Colon (tissue), 2 donors: ENCODE results near the gene ARHGAP22.

ENCODE experiments used
- FAIRE-seq: peaks from 2 replicates; lab custom pipeline; 2012; peaks lifted over from hg19 to GRCh38; lab: Jason Lieb, UNC
- donor health status: control.
- donor health status: control.

Gene ARHGAP22

DNA sequence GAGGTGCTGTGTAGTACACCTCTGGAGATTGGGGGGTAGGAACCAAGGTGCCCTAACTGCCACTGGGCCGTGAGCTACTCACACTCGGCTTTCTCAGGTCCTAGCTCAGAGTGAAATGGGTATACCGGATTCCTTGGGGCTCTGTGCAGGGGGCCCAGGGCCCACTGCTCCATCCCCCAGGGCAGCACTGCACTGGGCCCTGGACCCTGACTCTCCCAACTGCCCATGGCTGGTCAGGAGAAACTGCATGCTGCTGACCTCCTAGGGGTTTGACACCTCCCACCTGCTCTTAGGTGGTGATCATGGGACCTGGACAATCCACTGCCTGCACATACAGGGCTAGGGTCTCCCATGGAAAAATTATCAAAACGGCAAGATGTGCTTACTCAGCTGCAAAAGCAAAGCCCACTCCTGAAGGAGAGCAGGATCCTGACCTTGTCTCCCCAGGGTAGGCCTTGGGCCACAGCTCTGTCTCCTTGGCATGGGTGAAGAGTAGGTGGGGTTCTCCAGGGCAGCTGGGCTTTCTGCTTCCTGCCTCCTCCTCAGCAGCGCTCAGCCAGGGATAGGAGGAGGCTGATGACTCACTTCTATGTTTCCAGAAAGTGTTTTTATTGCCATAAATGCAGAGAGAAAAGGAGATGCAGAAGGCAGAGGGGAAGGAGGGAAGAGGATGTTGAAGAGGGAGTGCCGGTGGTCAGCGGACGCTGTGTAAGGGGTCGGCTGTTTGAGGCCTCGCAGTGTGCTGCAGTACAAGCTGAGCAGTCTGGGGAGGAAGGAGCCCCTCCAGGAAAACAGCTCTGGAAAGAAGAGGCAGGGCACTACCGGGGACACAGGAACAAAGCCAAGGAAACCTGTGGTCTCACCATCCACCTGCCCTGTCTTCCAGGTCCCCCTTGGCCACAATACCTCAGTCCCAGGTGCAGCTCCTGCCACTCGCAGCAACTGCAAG, 107.8 kb downstream of the ARHGAP22 start:
- FAIRE-seq, result no peak

DNA sequence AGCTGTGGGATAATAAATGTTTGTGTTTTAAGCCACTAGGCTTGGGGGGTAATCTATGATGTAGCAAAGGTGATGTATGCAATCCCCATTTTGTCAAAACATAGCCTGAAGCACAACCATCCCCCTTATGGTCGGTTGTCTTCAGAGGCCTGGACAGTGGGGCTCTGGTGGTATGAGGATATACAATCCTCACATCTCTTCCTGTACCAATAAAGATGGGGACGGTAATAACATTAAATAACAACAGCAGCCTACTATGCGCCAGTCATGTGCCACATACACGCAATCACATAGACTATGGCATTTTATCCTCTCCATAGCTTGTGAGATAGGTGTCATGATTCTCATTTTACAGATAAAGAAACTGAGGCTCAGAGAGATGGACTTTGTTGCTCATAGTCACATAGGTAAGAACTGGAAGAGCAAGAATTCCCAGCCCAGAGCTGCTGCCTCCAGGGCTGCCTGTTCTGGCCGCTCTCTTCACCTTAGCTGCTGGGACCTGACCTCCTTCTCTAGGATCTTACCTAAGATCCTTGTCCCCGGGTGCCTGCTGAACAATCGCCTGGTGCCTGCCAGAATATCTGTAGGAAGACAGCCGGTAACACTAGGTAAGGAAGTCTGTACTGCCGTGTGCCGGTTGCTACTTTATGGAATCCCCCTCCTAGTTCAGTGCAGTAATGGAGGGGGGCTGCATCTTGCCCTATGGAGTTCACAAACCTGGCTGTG, 108.6 kb downstream of the ARHGAP22 start:
- no peak for FAIRE-seq

- no peak for FAIRE-seq
These were observed 109.4 kb downstream of the ARHGAP22 start for GRCh38 chr10:48495282-48496045.

- no peak for FAIRE-seq
These were observed 110.3 kb downstream of the ARHGAP22 start for GRCh38 chr10:48494611-48495010.

DNA sequence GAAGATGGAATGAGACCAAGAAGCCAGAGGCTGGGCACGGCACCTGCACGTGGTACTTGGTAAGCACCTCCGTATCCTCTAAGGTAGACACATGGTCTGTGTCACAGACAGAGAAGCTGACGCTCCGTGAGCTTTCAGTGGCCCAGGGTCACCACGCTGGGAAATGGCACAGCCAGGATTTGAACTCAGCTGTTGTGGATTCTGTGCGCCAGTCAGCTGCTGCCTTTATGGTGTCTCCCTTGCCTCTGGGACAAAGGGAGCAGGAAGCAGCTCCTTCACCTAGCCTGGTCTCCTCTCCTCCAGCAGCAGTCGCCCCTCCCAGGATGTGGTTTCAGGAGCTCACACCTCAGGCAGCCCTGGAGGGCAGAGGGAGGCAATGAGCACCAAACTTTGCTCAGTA, 110.8 kb downstream of the ARHGAP22 start:
- no peak for FAIRE-seq

DNA sequence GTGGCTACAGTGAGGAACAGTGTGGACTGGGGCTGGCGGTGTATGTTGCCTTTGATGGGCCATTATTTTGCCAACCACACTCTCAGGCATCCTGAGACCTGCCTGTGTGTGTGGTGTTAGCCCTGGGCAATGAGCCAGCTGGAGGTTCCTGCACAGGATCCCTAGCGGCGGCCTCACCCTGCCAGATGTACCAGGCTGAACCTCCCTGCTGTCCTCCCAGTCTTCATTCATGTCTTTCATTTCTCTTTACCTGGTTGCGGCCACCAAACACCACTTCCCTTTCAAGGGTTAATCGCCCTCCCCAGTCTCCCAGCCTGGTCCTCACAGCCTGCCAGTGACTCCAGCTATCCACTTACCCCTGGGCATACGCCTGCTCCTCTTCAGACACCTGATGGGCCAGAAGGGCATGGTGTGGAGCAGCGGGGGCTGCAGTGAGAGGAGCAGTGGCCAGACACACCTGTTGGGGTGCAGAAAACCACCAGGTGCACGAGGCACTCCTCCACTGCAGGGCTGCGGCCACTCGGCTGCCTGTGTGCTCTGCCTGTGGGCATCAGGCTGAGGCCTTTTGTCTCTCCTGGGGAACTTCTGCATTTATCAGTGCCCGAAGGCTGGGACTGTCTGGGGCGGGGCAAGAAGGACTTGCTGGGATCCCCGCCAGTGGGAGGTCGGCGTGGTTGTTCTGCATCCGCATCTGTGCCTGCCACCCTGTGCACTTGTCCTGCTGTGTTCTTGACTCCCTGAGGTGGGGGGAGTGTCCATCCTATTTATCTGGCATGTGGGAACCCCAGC, 111.6 kb downstream of the ARHGAP22 start:
- FAIRE-seq, result no peak

DNA sequence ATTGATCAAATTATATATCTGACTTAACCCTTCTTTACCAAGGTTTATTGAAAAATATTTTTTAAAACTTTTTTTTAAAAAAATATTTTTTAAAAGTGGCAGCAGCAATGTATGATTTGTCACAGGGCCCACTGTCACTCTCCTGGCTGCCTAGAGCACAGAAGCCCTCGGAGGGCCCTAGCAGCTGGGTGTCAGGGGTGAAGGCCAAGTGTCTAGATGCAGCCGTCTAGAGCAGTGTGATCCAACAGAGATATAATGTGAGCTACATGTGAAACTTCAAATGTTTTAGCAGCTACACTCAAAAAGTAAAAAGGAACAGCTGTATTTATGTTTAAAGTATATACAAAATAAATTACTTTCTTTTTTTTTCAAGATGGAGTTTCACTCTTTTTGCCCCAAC, 112.7 kb downstream of the ARHGAP22 start:
- no peak for FAIRE-seq

DNA sequence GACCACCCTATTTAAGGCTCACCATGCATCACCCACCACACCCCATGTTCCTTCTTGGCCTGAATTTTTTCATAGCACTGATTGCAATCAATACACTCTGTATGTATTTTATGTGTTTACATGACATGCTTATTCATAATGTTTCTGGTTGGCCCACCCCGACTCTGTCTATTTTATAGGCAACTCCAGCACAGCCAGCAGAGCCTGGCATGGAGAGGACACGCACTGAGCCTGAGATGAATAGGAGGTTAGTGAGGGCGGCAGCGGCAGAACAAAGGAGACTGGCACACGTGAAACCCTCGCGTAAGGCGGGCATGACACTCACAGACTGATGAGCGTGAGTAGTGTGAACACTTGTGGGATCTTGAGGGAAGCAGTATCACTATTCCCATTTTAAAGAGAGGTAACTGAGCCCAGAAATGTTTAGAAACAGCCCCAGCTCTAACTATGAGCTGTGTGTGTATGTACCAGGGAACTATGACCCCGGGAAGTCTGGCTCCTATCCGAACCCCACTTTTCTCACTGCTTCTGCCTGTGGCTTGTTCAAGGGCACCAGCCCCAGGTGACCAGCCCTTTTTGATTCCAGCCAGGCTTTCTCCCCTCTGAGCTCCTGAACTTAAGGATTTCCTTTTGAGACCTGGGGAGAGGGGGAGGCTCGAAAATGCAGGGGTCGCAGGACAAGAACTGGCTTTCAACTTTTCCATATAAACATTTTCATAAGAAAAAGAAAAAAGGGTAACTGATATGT, 113.3 kb downstream of the ARHGAP22 start:
- FAIRE-seq, result no peak

DNA sequence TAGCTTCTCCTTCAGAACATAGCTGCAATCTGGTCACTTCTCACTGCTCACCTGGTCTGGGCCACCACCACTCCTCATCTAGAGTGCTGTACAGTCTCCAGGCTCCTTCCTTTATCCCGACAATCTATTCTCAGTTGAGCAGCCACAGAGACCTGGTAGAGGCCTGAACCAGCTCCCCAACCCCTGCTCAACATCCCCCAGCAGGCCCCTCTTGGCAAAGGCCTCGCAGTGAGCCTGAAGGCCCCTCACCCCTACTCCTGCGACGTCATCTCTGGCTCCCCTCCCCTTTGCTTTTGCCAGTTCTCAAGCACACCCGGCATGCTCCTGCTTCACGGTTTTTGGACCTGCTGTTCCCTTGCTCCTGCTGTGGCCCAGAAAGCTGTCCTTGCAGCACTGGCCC, 113.9 kb downstream of the ARHGAP22 start:
- FAIRE-seq, result no peak

GRCh38 chr10:48490571-48490940, 114.3 kb downstream of the ARHGAP22 start:
- no peak for FAIRE-seq

DNA sequence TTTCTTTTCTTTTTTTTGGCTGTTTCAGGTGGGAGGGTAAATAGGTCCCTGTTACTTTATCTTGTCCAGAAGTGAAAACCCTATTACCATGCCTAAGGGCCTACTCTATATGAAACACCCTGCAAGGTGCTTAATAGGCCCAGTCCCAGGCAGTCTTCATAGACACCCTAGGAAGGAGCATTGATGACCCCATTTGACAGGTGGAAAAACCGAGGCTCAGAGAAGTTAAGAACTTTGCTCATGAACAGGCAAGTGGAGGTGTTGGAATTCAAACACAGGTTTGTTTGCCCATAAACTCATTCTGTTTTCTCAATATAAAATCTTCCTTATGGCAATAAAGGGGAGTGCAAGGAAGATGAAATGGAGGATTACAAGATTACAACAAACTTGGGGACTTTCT, 115.8 kb downstream of the ARHGAP22 start:
- no peak for FAIRE-seq

DNA sequence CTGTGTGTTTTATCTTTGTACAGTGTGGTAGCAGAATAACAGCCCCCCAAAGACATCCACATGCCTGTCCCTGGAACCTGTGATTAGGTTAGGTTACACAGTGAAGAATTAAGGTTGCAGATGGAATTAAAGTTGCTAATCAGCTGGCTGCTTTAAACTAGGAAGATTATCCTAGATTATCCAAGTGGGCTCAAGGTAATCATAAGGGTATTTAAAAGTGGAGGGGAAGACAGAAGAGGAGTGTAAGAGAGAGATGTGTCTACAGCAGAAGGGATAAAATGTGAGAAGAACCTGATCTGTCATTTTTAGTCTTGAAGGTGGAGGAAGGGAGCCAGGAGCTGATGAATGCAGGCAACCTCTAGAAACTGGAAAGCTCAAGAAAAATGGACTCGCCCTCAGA, 117.6 kb downstream of the ARHGAP22 start:
- FAIRE-seq, result no peak

GRCh38 chr10:48485711-48486110, 119.2 kb downstream of the ARHGAP22 start:
- FAIRE-seq, result no peak

DNA sequence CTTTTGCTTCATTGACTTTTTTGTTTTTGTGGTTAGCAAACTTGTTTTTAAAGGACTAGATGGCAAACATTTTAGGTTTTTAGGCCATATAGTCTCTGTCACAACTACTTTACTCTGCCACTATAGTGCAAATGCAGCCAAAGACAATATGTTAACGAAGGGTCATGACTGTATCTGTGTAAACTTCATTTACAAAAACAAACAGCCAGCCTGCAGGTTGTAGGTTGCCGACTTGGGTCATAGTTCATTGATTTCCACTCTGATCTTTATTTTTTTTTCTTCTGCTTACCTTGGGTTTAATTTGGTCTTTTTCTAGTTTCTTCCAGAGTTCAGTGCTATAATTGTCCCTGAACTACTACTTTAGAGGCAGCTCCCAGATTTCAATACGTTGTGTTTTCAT, 120.0 kb downstream of the ARHGAP22 start:
- FAIRE-seq, result no peak

DNA sequence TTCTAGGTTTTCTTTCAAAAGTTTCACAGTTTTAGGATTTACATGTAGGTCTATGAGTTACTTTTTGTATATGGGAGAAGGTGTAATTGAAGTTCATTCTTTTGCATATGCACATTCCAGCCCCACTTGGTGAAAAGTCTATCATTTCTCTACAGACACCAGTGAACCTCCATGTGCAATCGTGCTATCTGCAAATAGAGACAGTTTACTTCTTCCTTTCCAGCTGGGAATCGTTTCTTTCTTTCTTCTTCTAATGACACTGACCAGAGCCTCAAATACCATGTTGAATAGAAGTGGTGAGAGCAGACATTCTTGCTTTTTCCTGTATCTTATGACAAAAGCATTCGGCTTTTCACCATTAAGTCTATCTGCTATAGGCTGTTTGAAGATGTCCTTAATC, 122.7 kb downstream of the ARHGAP22 start:
- no peak for FAIRE-seq

- no peak for FAIRE-seq
These were observed 123.5 kb downstream of the ARHGAP22 start for GRCh38 chr10:48481385-48481784.

- FAIRE-seq, result no peak
These were observed 124.2 kb downstream of the ARHGAP22 start for GRCh38 chr10:48480397-48481374.

- no peak for FAIRE-seq
These were observed 125.7 kb downstream of the ARHGAP22 start for GRCh38 chr10:48478980-48479811.

DNA sequence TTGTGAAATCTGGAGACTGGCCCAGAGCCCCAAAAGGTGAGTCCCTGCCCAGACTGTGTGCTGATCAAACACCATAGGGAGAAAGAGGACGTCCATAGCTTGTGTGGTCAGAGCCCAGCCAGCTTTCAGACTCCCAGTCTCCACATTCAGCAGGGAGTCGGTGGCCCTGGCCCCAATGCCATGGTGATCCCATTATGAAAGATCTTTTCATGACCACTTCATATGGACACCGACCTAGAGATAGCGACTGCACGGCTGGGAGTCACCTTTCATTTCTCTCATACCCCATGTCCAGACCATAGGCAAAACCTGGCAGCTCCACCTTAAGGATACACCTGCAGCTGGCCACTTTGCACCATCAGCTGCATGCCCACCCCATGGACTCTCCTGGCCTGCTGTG, 126.4 kb downstream of the ARHGAP22 start:
- no peak for FAIRE-seq
